Measurements from ENCODE around the gene MYRFL.
"Not testable (repeated sequence)": the region's sequence is repeated elsewhere in the genome, so short reads cannot be mapped to it uniquely, and the experiment has no call there.

Gene MYRFL

GRCh38 chr12:69824966-69825560 lies at the start of gene MYRFL:
Gene MYRFL (plus strand): TSS chr12:69825227. CDS start chr12:69825518, 291 bp downstream.
- DNase-seq: no peak

- peak; percentile 8 for DNase-seq
Observed at GRCh38 chr12:69779928-69780327, 45.1 kb upstream of the MYRFL start.

- no peak for DNase-seq
Observed at GRCh38 chr12:69783365-69783764, 41.7 kb upstream of the MYRFL start.

- DNase-seq: no peak
Observed at GRCh38 chr12:69789351-69789750, 35.7 kb upstream of the MYRFL start.

- DNase-seq: no peak
Observed at GRCh38 chr12:69792533-69792932, 32.5 kb upstream of the MYRFL start.

GRCh38 chr12:69807101-69807897 lies 17.7 kb upstream of the MYRFL start:
- not testable (repeated sequence) for DNase-seq

- no peak for DNase-seq
Observed at GRCh38 chr12:69810870-69811498, 14.0 kb upstream of the MYRFL start.

- no peak for DNase-seq
Observed at GRCh38 chr12:69816082-69816481, 8.9 kb upstream of the MYRFL start.

GRCh38 chr12:69821032-69821455 lies 4.0 kb upstream of the MYRFL start:
- DNase-seq: no peak

GRCh38 chr12:69821456-69822159 lies 3.4 kb upstream of the MYRFL start:
- no peak for DNase-seq

- no peak for DNase-seq
Observed at GRCh38 chr12:69822201-69822860, 2.7 kb upstream of the MYRFL start.

GRCh38 chr12:69824028-69824427 lies 999 bp upstream of the MYRFL start:
- DNase-seq: no peak

- no peak for DNase-seq
Observed at GRCh38 chr12:69828897-69829296, 3.9 kb downstream of the MYRFL start.

GRCh38 chr12:69833696-69834095 lies 8.7 kb downstream of the MYRFL start:
- no peak for DNase-seq

GRCh38 chr12:69834147-69834546 lies 9.1 kb downstream of the MYRFL start:
- DNase-seq: no peak

GRCh38 chr12:69834576-69834975 lies 9.5 kb downstream of the MYRFL start:
- DNase-seq: no peak

- no peak for DNase-seq
Observed at GRCh38 chr12:69835081-69835480, 10.1 kb downstream of the MYRFL start.

- no peak for DNase-seq
Observed at GRCh38 chr12:69836015-69836414, 11.0 kb downstream of the MYRFL start.

GRCh38 chr12:69837191-69837590 lies 12.2 kb downstream of the MYRFL start:
- DNase-seq: no peak

GRCh38 chr12:69837657-69838415 lies 12.8 kb downstream of the MYRFL start:
- no peak for DNase-seq

GRCh38 chr12:69840727-69841126 lies 15.7 kb downstream of the MYRFL start:
- DNase-seq: no peak

GRCh38 chr12:69843608-69844007 lies 18.6 kb downstream of the MYRFL start:
- DNase-seq: no peak
